ENCODE measurements around the gene SBK2.
"Not testable (repeated sequence)": the region's sequence is repeated elsewhere in the genome, so short reads cannot be mapped to it uniquely, and the experiment has no call there.

The SBK2 gene

DNA sequence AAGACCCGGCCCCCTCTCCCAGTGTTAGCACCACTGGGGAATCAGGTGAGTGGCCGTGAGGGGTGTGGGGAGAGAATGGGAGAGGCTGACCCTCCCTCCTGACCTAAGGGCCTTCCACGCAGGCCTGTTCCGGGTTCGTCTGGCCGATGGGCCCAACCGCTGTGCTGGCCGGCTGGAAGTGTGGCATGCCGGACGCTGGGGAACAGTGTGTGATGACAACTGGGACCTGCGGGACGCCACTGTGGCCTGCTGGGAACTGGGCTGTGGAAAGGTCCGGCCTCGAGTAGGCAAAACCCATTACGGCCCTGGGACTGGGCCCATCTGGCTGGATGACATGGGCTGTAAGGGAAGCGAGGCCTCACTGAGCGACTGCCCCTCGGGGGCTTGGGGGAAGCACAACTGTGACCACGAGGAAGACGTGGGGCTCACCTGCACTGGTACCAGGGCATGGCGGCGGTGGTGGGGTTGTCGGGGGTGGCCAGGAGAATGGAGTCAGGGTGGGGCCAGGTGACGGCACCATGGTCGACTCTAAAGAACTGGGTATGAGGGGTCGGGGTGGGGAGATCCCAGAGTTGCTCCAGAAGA lies 36.5 kb downstream of the SBK2 start:
- no peak for DNase-seq

GRCh38 chr19:55498246-55498840 lies 38.6 kb downstream of the SBK2 start:
- DNase-seq: no peak

DNA sequence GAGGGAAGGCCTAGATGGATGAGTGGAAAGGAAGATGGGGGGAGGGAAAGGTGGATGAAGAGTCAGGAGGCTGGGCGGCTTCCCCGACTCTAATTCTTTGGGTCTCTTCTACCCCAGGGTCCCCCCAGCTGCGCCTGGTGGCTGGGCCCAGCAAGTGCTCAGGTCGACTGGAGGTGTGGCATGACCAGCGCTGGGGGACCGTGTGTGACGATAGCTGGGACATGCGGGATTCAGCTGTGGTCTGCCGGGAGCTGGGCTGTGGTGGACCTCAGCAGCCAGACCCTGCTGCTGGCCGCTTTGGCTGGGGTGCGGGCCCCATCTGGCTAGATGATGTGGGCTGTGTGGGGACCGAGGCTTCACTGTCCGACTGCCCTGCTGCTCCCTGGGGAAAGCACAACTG lies 39.2 kb downstream of the SBK2 start:
- no peak for DNase-seq

DNA sequence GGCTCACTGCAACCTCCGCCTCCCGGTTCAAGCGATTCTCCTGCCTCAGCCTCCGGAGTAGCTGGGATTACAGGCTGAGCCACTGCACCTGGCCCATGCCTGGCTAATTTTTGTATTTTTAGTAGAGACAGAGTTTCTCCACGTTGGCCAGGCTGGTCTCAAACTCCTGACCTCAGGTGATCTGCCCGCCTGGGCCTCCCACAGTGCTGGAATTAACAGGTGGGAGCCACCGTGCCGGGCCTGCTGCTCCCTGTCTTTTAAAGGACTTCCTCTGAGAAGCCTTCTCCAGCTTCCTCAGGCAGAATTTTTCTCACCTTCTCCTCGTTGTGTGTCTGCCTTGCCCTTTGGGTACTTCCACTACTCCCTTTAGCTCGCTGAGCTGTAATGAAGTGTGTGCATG lies 40.1 kb downstream of the SBK2 start:
- DNase-seq: not testable (repeated sequence)

- no peak for DNase-seq
Observed at GRCh38 chr19:55495646-55496349, 41.1 kb downstream of the SBK2 start.

DNA sequence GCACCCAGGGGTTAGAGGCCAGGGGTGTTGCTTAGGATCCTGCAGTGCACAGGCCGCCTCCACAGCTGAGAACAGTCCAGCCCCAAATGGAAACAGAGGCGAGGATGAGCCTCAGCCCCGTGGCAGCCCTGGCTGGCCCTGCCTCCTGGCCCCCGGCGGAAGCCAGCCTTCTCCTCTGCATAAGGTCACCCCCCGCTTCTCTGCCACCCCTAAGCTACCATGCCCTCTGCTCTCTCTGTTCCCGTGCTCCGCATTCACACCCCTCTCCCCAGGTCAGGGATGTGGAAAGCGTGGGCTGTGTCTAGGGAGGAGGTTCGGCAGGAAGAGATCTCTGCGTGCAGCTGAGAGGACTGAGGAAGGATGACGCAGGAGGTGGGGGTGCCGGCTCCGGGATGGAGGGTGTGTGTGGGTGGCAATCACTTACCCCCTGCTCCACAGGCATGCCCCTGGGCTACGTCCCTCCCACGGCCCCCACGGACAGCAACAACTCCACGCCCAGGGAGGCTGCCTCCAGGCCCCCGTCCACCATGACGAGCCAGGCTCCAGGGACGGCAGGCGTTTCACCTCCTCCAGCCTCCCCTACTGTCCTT lies 42.7 kb downstream of the SBK2 start:
- DNase-seq: peak; percentile 21

GRCh38 chr19:55493645-55494171 lies 43.2 kb downstream of the SBK2 start:
- DNase-seq: no peak

GRCh38 chr19:55493052-55493644 lies 43.8 kb downstream of the SBK2 start:
- peak; percentile 37 for DNase-seq

DNA sequence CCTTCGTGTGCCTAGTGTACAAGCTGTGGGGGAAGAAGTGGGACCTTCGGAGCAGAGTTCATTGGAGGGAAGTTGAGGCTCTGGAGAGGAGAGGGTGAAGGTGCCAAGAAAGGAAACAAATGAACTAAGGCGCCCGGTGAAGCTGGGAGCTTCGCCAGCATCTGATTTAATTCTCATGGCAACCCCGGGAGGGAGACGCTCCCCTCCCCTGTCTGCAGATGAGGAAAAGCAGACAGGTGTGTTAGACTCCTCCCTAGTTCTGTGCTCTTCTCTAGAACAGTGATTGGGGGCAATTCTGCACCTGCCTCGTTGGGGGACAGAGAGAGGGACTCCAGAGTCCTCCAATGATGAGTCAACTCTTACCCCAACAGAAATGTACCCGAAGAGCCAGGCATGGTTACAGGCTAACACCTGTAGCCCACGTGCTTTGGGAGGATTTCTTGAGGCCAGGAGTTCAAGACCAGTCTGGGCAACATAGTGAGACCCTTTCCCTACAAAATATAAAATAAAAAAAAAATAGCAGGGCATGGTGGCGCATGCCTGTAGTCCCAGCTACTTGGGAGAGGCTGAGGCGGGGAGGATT lies 44.5 kb downstream of the SBK2 start:
- DNase-seq: no peak

DNA sequence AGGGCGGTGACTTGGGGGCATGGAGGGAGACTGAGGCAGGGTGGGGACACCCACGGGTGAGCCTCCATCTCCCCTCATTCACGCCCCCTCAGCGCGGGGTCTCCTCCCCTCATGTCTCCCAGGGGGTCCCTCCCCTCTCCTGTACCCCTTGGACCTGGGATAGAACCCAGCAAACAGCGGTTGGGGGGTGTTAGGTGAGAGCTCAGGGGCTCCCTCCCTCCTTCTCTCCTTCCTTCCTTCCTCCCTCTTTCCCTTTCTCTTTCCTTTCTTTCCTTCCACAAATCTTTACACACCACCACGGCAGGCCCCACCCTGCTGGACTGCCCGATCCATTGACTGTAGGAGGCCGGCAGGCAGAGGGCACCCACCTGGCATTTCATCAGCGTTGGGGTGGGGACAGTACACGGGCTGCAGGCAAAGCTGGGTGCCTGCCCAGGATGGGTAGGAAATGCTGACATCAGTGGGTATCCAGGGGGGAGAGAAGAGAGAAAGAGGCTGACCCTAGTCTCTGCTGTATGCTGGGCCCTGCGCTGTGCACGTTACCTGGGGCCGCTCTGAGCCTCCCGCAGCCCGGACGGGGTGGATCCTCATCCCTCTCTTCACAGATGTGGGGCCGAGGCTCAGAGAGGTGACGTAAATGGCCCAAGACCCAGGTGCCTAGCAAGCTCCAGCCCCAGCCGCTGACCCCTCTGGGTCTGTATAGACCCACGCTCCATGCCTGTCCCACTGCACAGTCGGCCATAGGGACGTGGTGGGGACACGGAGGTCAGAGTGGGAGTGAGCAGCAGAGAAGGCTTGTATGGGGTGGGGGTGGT lies 45.2 kb downstream of the SBK2 start:
- DNase-seq: no peak

DNA sequence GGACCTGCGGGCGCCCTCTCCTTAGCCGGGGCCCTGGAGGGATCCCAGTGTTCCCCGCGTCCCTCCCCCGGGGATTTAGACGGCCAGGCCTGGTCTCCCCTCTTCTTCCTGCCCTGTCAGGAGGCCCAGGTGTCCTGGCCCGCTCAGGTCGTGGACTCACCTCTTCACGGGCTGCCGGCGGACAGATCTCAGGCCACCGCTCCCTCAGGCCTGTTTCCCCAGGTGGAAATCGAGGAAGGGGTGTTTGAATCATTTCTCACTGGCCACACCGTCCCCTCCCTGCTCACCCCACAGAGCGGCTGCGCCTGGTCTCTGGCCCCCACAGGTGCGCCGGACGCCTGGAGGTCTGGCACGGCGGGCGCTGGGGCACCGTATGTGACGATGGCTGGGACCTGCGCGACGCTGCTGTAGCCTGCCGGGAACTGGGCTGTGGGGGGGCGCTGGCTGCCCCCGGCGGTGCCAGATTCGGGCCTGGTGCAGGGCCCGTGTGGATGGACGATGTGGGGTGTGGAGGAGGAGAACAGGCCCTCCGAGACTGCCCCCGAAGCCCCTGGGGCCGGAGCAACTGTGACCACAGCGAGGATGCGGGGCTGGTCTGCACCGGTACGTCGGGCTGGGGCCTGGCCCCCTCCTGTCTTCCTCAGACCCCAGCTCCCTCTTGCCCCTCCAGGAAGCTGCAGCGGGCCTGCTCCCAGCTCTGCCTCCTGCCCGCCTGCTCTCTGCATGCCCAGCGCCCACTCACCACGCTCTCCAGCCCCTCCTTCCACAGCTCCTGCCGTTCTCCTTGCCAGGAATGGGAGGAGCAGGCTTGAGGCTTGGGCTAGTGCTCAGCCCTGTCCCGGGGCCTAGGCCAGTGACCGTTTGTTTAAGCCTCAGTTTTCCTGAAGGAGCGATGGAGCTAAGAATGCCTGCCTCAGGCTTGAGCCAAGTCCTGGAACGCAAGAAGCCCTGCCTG lies 46.2 kb downstream of the SBK2 start:
- DNase-seq: no peak

DNA sequence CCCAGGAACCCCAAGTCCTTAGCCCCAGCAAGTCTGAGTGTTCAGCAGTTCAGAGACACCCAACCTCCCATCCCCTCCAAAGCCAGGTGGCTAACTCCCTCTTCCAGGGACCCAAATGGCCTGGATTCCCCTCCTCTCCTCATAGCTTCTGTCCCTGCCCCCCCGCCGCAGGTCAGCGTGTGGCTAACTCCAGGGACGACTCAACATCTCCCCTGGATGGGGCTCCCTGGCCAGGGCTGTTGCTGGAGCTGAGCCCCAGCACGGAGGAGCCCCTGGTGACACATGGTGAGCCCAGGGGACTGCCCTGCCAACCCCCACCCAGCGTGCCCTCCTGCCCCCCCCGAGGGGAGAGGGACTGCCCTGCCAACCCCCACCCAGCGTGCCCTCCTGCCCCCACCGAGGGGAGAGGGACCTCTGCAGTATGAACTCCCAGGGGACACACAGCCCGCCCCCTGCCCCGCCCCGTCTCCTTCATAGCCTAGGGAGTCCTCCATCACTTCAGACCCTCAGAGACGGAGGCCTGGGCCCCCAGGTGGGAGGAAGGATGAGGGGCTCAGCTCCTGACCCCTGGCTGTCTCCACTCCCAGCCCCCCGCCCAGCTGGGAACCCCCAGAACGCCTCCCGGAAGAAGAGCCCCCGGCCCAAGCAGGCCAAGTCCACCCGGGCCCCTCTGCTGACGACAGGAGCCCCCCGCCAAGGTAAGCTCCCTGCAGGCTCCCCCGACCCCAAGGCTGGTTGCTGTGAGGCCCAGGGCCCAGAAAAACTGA lies 47.0 kb downstream of the SBK2 start:
- DNase-seq: no peak

DNA sequence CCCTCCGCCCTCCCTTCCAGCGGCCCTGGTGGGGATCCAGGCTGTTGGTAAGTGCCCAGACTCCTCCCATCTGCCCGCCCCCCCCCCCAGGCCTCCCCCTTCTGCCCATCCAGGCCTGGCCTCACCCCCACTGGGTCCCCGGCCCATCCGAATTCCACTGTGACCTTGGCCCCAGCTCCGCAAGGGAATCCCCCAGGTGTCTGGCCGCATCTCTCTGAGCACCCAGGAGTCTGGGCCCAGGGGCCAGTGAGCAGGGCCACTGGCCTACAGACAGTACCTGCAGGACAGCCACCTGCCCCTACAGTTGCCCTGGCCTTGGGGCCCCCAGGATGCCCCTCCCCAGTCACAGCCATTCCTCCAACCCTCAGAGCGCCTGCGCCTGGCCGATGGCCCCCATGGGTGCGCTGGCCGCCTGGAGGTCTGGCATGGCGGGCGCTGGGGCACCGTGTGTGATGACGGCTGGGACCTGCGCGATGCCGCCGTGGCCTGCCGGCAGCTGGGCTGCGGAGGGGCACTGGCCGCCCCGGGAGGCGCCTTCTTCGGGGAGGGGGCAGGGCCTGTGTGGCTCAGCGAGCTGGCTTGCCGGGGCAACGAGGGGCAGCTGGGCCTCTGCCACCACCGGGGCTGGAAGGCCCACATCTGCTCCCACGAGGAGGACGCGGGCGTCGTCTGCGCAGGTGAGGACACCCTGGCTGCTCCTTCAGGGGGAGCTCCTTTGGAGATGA lies 47.8 kb downstream of the SBK2 start:
- DNase-seq: no peak

GRCh38 chr19:55487924-55488687 lies 48.8 kb downstream of the SBK2 start, which contains the start of gene SSC5D:
TSS of gene SSC5D (plus strand) at chr19:55488436. CDS start at chr19:55488590, 154 bp downstream.
- peak; percentile 67 for DNase-seq

- peak; percentile 96 for DNase-seq
Observed at GRCh38 chr19:55486971-55487923, 49.7 kb downstream of the SBK2 start.

GRCh38 chr19:55486043-55486970 lies 50.6 kb downstream of the SBK2 start:
- no peak for DNase-seq

All from fibroblast of skin of abdomen (primary cell).